Esophagus squamous epithelium (tissue), 5 donors: ENCODE data around the gene RNU11. TPM values are rescaled to one million over a fixed set of nuclear protein-coding genes. Genes with fewer than 3 reads are reported as not detected.
A peak's percentile ranks its signal among the peaks of the same experiment; 100 is the strongest.
"Not testable (repeated sequence)": the region's sequence is repeated elsewhere in the genome, so short reads cannot be mapped to it uniquely, and the experiment has no call there.

ENCODE experiments used
- DNase-seq: peaks from one replicate; lab custom pipeline; 2025; lab: John Stamatoyannopoulos, UW
- H3K27ac ChIP-seq, 4 donors: fragments of 200-600 bp; sonication (generic); one replicate each; pipeline ENCODE4 v1.5.1; 2016 to 2019; ENCODE audit warnings: mild to moderate bottlenecking in 1 of 4
- H3K27me3 ChIP-seq, 4 donors: fragments of 200-600 bp; sonication (generic); 1 replicate in 3 of 4; 2 replicates in 1 of 4; pipeline versions ENCODE4 v1.5.1 to v1.6.0; 2017 to 2021; ENCODE audit warnings: antibody characterized with exemption in 1 of 4
- H3K36me3 ChIP-seq, 3 donors: fragments of 200-600 bp; sonication (generic); one replicate each; pipeline ENCODE4 v1.5.1; 2016 to 2019
- H3K4me1 ChIP-seq, 3 donors: fragments of 200-600 bp; sonication (generic); one replicate each; pipeline ENCODE4 v1.5.1; 2017 to 2019
- H3K4me3 ChIP-seq, 4 donors: fragments of 200-600 bp; sonication (generic); 1 replicate in 3 of 4; 2 replicates in 1 of 4; pipeline ENCODE4 v1.5.1; 2016 to 2019; ENCODE audit warnings: mild to moderate bottlenecking in 2 of 4, moderate library complexity in 1 of 4
- H3K9me3 ChIP-seq, 3 donors: fragments of 200-600 bp; sonication (generic); one replicate each; pipeline ENCODE4 v1.5.1; 2016 to 2019
- POLR2A ChIP-seq, 4 donors: fragments of 450-650 bp; IDR thresholded peaks; one replicate each; pipeline ENCODE4 v1.6.1; 2017; ENCODE audit warnings: antibody characterized with exemption in 4 of 4, mild to moderate bottlenecking in 4 of 4, moderate library complexity in 3 of 4
- whole genome bisulfite sequencing, 2 donors: methylation state at CpG; one replicate each; pipeline ENCODE4 v1.1.5; 2018; 5-methylcytosine and 5-hydroxymethylcytosine counted together
- intact Hi-C: fragments of 100-400 bp; cut with DNase I; formaldehyde crosslinking; loops from one replicate; pipeline ENCODE4 v1.15.0; 2022
- total RNA-seq, 4 donors: library from RNA; depleted of rRNA; stranded (reverse); fragments of >200 nt; gene quantifications; one replicate each; pipeline ENCODE4 v1.1.0, GENCODE V29; 2016
- TF ChIP-seq, protein P1 (sequence below), 6 experiments: fragments of 450-650 bp in 4 of 6; fragments of 200-600 bp in 2 of 6; sonication (generic) in 2 of 6; IDR thresholded peaks; one replicate each; pipeline ENCODE4 v1.5.1; 2016 to 2019; ENCODE audit warnings: antibody characterized with exemption in 6 of 6, mild to moderate bottlenecking in 4 of 6, moderate library complexity in 4 of 6
- donor health status: DM: yes; HTN: yes; CAD: no.

The RNU11 gene
- total RNA-seq, 4 donors from 2014 or later, result not detected

DNA sequence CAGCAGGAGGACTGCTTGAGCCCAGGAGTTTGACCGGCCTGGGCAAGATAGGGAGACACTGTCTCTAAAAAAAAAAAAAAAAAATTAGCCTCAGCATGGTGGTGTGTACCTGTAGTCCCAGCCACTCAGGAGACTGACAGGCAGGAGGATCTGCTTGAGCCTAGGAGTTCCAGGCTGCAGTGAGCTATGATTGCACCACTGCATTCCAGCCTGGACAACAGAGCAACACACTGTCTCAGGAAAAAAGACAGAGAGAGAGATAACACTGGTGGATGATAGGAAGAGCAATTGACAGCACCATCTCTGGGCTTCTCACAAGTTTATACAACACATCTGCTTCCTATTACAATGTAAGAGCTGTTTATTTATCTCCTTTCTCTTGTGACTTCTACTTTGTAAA is 2.4 kb upstream of the RNU11 start:
- Histone ChIP-seq H3K4me3 (no peak overlapping the region), H3K9me3 (no peaks in the 10 kb centered on the region), H3K27me3 (no peaks in the 10 kb centered on the region), H3K4me1 (peaks cover 19 to 62% (median 33%) of the 10 kb centered on the region in 3 donors), H3K27ac (no peak overlapping the region), H3K36me3 (no peaks in the 10 kb centered on the region)
- no peak for TF ChIP-seq POLR2A (IDR thresholded peaks at IDR 0.05)
- TF ChIP-seq, protein P1, sequence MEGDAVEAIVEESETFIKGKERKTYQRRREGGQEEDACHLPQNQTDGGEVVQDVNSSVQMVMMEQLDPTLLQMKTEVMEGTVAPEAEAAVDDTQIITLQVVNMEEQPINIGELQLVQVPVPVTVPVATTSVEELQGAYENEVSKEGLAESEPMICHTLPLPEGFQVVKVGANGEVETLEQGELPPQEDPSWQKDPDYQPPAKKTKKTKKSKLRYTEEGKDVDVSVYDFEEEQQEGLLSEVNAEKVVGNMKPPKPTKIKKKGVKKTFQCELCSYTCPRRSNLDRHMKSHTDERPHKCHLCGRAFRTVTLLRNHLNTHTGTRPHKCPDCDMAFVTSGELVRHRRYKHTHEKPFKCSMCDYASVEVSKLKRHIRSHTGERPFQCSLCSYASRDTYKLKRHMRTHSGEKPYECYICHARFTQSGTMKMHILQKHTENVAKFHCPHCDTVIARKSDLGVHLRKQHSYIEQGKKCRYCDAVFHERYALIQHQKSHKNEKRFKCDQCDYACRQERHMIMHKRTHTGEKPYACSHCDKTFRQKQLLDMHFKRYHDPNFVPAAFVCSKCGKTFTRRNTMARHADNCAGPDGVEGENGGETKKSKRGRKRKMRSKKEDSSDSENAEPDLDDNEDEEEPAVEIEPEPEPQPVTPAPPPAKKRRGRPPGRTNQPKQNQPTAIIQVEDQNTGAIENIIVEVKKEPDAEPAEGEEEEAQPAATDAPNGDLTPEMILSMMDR (IDR thresholded peaks at IDR 0.05), result no peak
- no peak for DNase-seq
- intact Hi-C loops, result no loop called here
- WGBS, 2 donors, result 89 to 100% methylated on average over 1 of the region's 1 CpG

DNA sequence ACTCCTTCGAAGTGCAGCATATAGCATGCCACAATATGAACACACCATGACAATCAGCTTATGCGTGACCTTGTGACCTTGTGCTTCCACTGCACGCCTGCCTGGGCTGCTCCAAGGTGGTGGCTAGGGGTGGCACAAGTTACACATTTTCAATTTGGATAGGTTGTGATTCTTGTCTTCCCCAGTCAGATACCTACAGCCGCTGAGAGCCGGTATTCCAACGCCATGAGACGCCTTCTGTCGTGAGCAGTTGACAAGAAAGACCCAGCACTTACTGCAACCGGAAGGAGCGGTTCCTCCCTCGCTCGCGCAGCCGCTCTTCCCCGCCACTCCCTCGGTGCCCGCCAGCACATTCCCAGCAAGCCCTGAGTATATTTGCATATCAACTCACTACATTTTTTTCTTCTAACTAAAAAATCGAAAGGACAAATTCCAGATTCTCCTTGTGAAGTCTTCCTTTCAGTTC is 359 bp upstream of the RNU11 start:
- intact Hi-C loops, result no loop called here
- Histone ChIP-seq H3K27me3 (no peaks in the 10 kb centered on the region), H3K9me3 (no peaks in the 10 kb centered on the region), H3K36me3 (no peaks in the 10 kb centered on the region), H3K4me1 (peaks cover 13 to 51% (median 25%) of the 10 kb centered on the region in 3 donors), H3K4me3 (peak overlapping the region; percentile 12 to 66 (median 44)), H3K27ac (peak overlapping the region; percentile 82 to 95 (median 93))
- no peak for TF ChIP-seq POLR2A (IDR thresholded peaks at IDR 0.05)
- TF ChIP-seq, protein P1 (IDR thresholded peaks at IDR 0.05), result peak in 1 of 6 experiments; percentile 5
- 1 to 3% methylated on average over 18 of the region's 18 CpGs for WGBS, 2 donors
- peak; percentile 53 for DNase-seq

DNA sequence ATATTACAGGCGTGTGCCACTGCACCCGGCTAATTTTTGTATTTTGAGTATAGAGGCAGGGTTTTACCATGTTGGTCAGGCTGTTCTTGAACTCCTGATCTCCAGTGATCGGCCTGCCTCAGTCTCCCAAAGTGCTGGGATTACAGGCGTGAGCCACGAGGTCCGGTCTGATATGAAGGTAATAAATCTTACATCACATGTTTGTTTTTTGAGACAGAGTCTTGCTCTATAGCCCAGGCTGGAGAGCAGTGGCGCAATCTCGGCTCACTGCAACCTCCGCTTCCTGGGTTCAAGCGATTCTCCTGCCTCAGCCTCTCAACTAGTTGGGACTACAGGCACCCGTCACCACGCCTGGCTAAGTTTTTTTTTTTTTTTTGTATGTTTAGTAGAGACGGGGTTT is 4.7 kb downstream of the RNU11 start:
- H3K4me3 ChIP-seq, H3K27me3 ChIP-seq, H3K36me3 ChIP-seq, intact Hi-C loops, H3K27ac ChIP-seq, DNase-seq, H3K9me3 ChIP-seq: not testable (repeated sequence)
- WGBS, 2 donors, result 76 to 84% methylated on average over 9 to 12 of the region's 13 CpGs
- H3K4me1 ChIP-seq, result peaks cover 0 to 15% (median 6%) of the 10 kb centered on the region in 3 donors

DNA sequence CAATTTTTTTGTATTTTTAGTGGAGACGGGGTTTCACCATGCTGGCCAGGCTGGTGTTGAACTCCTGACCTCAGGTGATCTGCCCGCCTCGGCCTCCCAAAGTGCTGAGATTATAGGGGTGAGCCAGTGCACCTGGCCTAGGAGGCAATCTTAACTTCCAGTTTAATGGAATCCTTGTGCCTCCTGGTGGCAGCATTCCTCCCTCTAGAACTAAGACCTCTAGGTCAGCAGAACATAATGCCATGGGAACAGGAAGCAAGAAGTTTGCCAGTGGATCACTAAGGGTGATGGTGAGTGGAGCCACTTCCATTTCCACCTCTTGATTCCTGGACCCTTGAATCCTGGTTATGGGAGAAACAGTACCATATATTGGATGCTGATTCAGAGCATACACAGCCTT is 5.5 kb downstream of the RNU11 start:
- H3K9me3 ChIP-seq, intact Hi-C loops, H3K4me3 ChIP-seq, H3K36me3 ChIP-seq, H3K4me1 ChIP-seq, H3K27me3 ChIP-seq, H3K27ac ChIP-seq, DNase-seq: not testable (repeated sequence)
- TF ChIP-seq, protein P1 (IDR thresholded peaks at IDR 0.05), result peak in 5 of 6 experiments; percentile 16 to 42 (median 37)
- WGBS, 2 donors, result 0 to 29% methylated on average over 1 of the region's 3 CpGs

DNA sequence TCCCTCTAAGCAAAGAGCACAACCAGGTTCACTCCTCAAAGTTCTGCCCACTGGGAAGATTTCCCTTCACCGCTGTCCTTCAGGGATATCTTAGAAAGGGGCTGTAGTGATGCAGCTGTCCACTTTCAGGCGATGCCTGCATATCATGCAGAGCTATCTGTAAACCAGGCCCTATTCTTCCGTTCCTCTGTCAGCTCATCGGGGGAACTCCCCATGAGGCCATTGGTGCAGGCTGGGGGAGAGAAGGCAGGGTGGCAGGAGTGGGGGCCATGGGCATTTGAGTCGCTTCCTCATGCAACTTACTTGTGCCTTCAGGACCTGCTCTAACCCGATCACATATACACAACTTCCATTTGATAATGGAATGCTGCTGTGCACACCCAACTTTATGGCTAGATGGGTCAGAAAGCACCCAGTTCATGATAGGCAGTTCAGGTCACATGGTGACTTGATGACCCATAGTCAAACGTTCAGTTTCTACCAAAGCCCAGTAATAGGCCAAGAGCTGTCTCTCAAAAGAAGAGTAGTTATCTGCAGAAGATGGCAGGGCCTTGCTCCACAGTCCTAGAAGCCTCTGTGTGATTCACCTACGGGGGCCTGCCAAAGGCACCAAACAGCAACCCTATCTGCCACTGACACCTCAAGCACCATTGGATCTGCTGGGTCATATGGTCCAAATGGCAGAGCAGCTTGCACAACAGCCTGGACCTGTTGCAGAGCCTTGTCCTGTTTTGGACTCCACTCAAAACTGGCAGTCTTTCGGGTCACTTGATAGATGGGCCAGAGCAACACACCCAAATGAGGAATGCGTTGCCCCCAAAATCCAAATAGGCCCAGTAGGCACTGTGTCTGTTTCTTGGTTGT is 7.3 kb downstream of the RNU11 start:
- intact Hi-C loops, H3K9me3 ChIP-seq, H3K36me3 ChIP-seq, H3K27ac ChIP-seq, H3K27me3 ChIP-seq, H3K4me3 ChIP-seq, H3K4me1 ChIP-seq, DNase-seq: not testable (repeated sequence)
- WGBS, 2 donors, result 88 to 91% methylated on average over 4 to 6 of the region's 10 CpGs

DNA sequence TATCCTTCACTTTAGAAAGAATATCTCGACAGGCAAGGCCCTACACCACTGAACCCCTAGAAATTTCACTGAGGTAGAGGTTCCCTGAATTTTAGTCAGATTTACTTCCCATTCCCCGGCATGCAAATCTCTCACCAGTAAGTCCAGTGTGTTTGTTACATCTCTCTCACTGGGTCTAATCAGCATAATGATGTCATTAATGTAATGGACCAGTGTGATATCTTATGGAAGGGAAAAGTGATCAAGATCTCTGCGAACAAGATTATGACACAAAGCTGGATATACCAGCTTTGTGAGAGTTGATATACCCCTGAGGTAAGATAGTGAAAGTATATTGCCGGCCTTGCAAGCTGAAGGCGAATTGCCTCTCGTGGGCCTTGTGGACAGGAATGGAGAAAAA is 7.9 kb downstream of the RNU11 start:
- no peak for TF ChIP-seq POLR2A (IDR thresholded peaks at IDR 0.05)
- TF ChIP-seq, protein P1 (IDR thresholded peaks at IDR 0.05), result no peak
- H3K27ac ChIP-seq, result no peak overlapping the region
- no peaks in the 10 kb centered on the region for H3K9me3 ChIP-seq
- H3K4me3 ChIP-seq, result no peak overlapping the region
- no peaks in the 10 kb centered on the region for H3K36me3 ChIP-seq
- H3K4me1 ChIP-seq, result no peaks in the 10 kb centered on the region
- DNase-seq, result no peak
- H3K27me3 ChIP-seq, result no peaks in the 10 kb centered on the region
- WGBS, 2 donors, result 84 to 89% methylated on average over 6 of the region's 6 CpGs
- intact Hi-C loops, result no loop called here
